BJ (cell line): Measurements from ENCODE around the gene GUCY2F. TPM values are rescaled to one million over a fixed set of nuclear protein-coding genes. Genes with fewer than 3 reads are reported as not detected.

Experiments
- CTCF ChIA-PET: fragments of 350-600 bp; formaldehyde crosslinking; extraction: SDS; loops from one replicate; lab custom pipeline; 2021; ENCODE audit warnings: antibody characterized with exemption, inconsistent platforms; lab: Yijun Ruan, JAX
- POLR2A ChIA-PET: fragments of 300-600 bp; sonication (Branson Sonifier 250); formaldehyde crosslinking; extraction: SDS; loops from one replicate; lab custom pipeline; 2021; ENCODE audit warnings: antibody characterized with exemption; lab: Charles Lee
- DNase-seq: peaks from one replicate; pipeline ENCODE4 v3.0.0-alpha.2; 2011; ENCODE audit warnings: low read depth
- H3K27me3 ChIP-seq: 2 replicates; pipeline ENCODE4 v1.6.0; 2011; ENCODE audit warnings: low read length; ENCODE audit not compliant: control insufficient read depth, insufficient read depth
- H3K36me3 ChIP-seq: 2 replicates; pipeline ENCODE4 v1.5.1; 2011; ENCODE audit warnings: low read length; ENCODE audit not compliant: control insufficient read depth, insufficient read depth
- H3K4me3 ChIP-seq: 2 replicates; pipeline ENCODE4 v1.5.1; 2011; ENCODE audit warnings: low read depth, mild to moderate bottlenecking, control low read depth, low read length
- CTCF ChIP-seq: IDR thresholded peaks from 2 replicates; pipeline ENCODE4 v1.5.1; 2011; ENCODE audit warnings: low read depth, mild to moderate bottlenecking, control low read depth, inconsistent platforms, low read length, moderate library complexity; ENCODE audit not compliant: insufficient read depth
- polyA minus RNA-seq: library from RNA; depleted of rRNA, polyadenylated mRNA; stranded (reverse); fragments of >200 nt; gene quantifications from 2 replicates; pipeline ENCODE4 v1.2.3, GENCODE V29; 2011; rRNA and poly(A)+ RNA removed
- polyA plus RNA-seq: library from polyadenylated mRNA; depleted of rRNA; stranded (reverse); fragments of >200 nt; gene quantifications from 2 replicates; pipeline ENCODE4 v1.2.3, GENCODE V29; 2011; rRNA removed

Gene GUCY2F
- polyA plus RNA-seq = not detected in 2 replicates
- polyA minus RNA-seq = 0.05 TPM in 1 of 2 replicates, not detected in the other

GRCh38 chrX:109481986-109482385, at the start of gene GUCY2F:
GUCY2F (minus strand) TSS chrX:109482086; CDS start chrX:109475936, 6,150 bp downstream.
- no peak for DNase-seq
- no peak within 1 kb of the TSS for H3K4me3 ChIP-seq
- no peak for TF ChIP-seq CTCF
- no peaks in the 10 kb centered on the region for H3K27me3 ChIP-seq
- POLR2A ChIA-PET = no interaction called here
- H3K36me3 ChIP-seq = no peaks in the 10 kb centered on the region
- CTCF ChIA-PET = interaction anchor here (1.0 to 1.5 kb wide), 2 partner anchors 150 to 409 kb away, joined by 3 to 8 read pairs; no protein-coding TSS in a partner anchor

- no peak overlapping the region for H3K4me3 ChIP-seq
- ChIA-PET CTCF (no interaction called here), POLR2A (no interaction called here)
- H3K27me3 ChIP-seq = no peaks in the 10 kb centered on the region
- no peaks in the 10 kb centered on the region for H3K36me3 ChIP-seq
- DNase-seq = no peak
- no peak for TF ChIP-seq CTCF
Observed at GRCh38 chrX:109519001-109519400, 37.1 kb upstream of the GUCY2F start.

- POLR2A ChIA-PET = no interaction called here
- H3K4me3 ChIP-seq = no peak overlapping the region
- DNase-seq = no peak
- no peaks in the 10 kb centered on the region for H3K27me3 ChIP-seq
- CTCF ChIA-PET = no interaction called here
- H3K36me3 ChIP-seq = no peaks in the 10 kb centered on the region
- no peak for TF ChIP-seq CTCF
Observed at GRCh38 chrX:109511113-109511512, 29.2 kb upstream of the GUCY2F start.

GRCh38 chrX:109508915-109509314, 27.0 kb upstream of the GUCY2F start:
- no peak for TF ChIP-seq CTCF
- CTCF ChIA-PET = no interaction called here
- POLR2A ChIA-PET = no interaction called here
- no peak for DNase-seq
- Histone ChIP-seq H3K27me3 (no peaks in the 10 kb centered on the region), H3K36me3 (no peaks in the 10 kb centered on the region), H3K4me3 (no peak overlapping the region)

GRCh38 chrX:109501176-109501575, 19.3 kb upstream of the GUCY2F start:
- Histone ChIP-seq H3K36me3 (no peaks in the 10 kb centered on the region), H3K4me3 (no peak overlapping the region), H3K27me3 (no peaks in the 10 kb centered on the region)
- POLR2A ChIA-PET = no interaction called here
- DNase-seq = no peak
- CTCF ChIA-PET = interaction anchor here (1.7 kb wide), 1 partner anchor 15 kb away, joined by 6 read pairs; no protein-coding TSS in a partner anchor
- no peak for TF ChIP-seq CTCF
